ENCODE data around the gene AXDND1.
A peak's percentile ranks its signal among the peaks of the same experiment; 100 is the strongest.
"Not testable (repeated sequence)": the region's sequence is repeated elsewhere in the genome, so short reads cannot be mapped to it uniquely, and the experiment has no call there.

The AXDND1 gene, protein sequence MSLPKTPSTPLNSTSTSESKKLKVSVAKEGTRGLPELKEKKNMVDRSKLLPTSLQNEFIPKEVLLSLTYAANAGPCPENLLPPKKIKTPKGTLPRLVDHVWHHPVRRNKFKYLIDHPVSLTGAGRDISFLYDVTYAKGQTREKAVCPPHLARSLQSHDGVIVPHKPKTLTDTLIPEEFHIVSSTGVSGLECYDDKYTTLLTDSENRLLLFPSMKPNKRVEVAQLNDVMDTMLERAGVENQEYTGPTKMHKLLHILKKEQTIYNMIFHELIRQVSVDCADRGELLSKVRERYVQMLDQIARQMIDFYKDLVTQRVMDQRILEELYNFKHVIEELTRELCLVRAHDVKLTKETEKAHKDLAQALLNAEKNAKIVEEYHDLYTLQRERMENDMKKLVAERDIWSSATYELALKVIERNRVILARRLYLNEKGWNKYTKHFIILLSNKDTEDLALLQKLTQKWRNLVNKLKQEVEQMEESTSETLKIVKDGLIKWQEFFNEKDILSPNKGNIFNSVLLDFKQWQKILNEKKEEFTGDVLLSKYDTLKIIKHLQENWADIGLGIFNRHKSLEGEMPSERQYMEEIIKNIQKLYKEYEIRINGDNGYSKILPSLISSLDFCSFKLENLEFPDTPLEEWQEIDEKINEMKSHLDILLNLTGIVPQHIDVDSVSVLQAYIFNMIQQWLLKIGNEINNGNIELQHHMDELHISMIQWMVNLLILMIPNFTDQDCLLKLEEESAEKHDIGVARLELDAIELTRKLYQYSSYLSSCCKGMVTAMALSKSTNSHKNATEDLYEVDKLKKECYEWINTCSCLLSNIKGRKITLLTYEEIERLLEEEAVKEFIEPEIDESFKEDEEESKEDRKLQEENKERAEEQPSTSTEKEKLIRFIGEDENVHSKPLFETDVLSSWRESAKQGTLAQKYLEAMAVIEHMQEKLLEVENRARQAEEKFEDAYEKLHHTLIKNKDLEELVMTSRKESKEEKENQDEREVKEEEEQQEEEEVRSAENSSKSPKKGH

GRCh38 chr1:179365342-179366092, at the start of gene AXDND1:
Gene AXDND1 (plus strand): TSS chr1:179365971. CDS start chr1:179366510, 539 bp downstream.
- DNase-seq (ENCODE audit: low spot score) = peak; percentile 78

GRCh38 chr1:179318491-179318890, 47.3 kb upstream of the AXDND1 start:
- no peak for DNase-seq (ENCODE audit: low spot score)

GRCh38 chr1:179321533-179322216, 44.1 kb upstream of the AXDND1 start:
- DNase-seq (ENCODE audit: low spot score) = no peak

- DNase-seq (ENCODE audit: low spot score) = no peak
Measured at GRCh38 chr1:179322557-179322956, 43.2 kb upstream of the AXDND1 start.

DNA sequence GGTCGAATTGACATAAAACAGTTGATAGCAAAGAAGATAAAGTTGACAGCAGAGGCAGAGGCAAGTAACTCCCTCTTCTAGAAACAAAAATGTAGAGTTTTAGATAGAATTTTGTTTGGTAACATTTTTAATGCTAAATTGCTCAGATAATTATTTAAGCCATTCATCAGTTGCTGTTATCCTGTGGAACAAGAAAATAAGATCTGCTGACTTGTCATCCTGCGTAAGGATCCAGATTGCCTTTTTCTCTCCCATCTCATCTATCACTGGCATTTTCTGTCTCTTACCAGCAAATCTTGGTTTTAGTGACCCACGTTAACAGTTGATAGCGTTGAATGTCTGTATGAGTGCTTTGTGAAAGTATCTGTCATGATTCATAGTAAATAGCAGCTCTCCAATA, 42.3 kb upstream of the AXDND1 start:
- no peak for DNase-seq (ENCODE audit: low spot score)

- DNase-seq (ENCODE audit: low spot score) = no peak
Measured at GRCh38 chr1:179325836-179326235, 39.9 kb upstream of the AXDND1 start.

- no peak for DNase-seq (ENCODE audit: low spot score)
Measured at GRCh38 chr1:179326746-179327145, 39.0 kb upstream of the AXDND1 start.

GRCh38 chr1:179327196-179327595, 38.6 kb upstream of the AXDND1 start:
- no peak for DNase-seq (ENCODE audit: low spot score)

GRCh38 chr1:179327679-179328078, 38.1 kb upstream of the AXDND1 start:
- DNase-seq (ENCODE audit: low spot score) = peak; percentile 10

DNA sequence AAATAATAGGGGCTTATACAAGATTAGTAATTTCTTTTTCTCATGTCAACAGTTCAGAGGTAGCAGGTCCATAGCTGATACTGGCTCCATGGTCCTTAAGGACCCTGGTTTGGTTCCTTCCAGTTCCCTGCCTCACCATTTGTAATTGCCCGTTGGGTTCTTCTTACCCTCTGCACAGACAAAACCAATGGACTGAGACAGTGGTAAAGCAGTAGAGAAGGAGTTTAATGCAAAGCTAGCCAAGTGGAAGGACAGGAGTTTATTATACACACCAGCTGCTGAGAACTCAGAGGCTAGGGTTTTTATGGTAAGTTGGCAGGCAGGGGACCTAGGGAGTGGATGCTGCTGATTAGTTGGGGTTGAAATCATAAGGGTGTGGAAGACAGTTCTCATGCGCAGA, 35.9 kb upstream of the AXDND1 start:
- no peak for DNase-seq (ENCODE audit: low spot score)

GRCh38 chr1:179334440-179334839, 31.3 kb upstream of the AXDND1 start:
- no peak for DNase-seq (ENCODE audit: low spot score)

GRCh38 chr1:179337288-179337687, 28.5 kb upstream of the AXDND1 start:
- no peak for DNase-seq (ENCODE audit: low spot score)

- DNase-seq (ENCODE audit: low spot score) = no peak
Measured at GRCh38 chr1:179337942-179338560, 27.7 kb upstream of the AXDND1 start.

- peak; percentile 30 for DNase-seq (ENCODE audit: low spot score)
Measured at GRCh38 chr1:179340918-179341317, 24.9 kb upstream of the AXDND1 start.

DNA sequence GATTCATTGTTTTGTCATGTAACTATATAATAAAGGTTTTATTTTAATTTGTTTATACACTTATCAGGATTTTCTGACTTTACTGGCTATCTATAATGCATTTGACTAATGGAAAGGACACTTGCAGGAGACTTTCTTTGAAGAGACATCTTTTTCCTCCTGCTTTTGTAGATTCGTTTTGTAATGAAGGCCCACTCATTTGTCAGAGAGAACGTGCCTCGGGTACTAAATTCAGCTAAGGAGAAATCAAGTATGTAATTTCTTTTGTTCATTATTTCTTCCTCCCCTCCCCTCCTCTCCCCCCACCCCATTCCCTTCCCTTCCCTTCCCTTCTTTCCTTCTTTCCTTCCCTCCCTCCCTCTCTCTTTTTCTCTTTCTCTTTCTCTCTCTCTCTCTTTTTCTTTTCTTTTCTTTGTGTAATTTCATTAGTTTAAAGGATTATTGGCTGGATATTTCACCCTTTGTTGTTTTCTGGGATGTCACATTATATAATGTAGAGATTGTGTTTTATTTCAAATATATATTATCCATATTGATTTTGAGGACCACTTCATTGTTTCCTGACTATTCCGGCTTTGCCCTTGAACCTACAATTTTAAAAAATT, 23.7 kb upstream of the AXDND1 start:
- no peak for DNase-seq (ENCODE audit: low spot score)

DNA sequence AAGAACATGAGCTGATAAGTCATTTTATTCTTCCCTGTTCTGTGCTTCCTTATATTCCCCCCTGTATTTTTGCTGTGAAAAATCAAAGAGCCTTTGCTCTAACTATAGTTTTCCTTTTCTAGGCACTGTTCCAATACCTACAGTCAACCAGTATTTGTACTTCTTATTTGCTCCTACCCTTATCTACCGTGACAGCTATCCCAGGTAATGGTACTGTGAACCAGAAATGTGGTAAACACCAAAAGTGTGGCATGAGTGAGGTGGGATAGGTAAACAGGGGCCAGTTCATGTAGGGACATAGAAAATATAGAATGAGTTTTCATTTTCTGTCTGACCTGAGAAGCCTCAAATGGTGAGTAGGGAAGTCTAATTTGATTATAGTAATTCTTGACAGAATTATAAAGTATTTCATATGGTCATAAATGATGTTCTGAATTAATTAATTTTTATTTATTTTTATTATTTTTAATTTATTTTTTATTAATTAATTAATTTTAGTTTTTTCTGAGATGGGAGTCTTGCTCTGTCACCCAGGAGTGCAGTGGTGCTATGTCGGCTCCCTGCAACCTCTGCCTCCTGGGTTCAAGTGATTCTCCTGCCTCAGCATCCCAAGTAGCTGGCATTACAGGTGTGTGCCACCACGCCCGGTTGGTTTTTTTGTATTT, 22.9 kb upstream of the AXDND1 start:
- no peak for DNase-seq (ENCODE audit: low spot score)

- DNase-seq (ENCODE audit: low spot score) = no peak
Measured at GRCh38 chr1:179351281-179351680, 14.5 kb upstream of the AXDND1 start.

- DNase-seq (ENCODE audit: low spot score) = no peak
Measured at GRCh38 chr1:179352236-179352635, 13.5 kb upstream of the AXDND1 start.

- no peak for DNase-seq (ENCODE audit: low spot score)
Measured at GRCh38 chr1:179353546-179353945, 12.2 kb upstream of the AXDND1 start.

GRCh38 chr1:179361631-179362030, 4.1 kb upstream of the AXDND1 start:
- DNase-seq (ENCODE audit: low spot score) = not testable (repeated sequence)

Measured in globus pallidus (tissue), 1 donor.